ENCODE results near the gene HBB.
"Not testable (repeated sequence)": the region's sequence is repeated elsewhere in the genome, so short reads cannot be mapped to it uniquely, and the experiment has no call there.

The HBB gene

GRCh38 chr11:5254023-5254422, 27.2 kb upstream of the HBB start:
- H3K27ac ChIP-seq (ENCODE audit: low read depth, low read length): not testable (repeated sequence)

GRCh38 chr11:5253440-5253839, 26.6 kb upstream of the HBB start:
- H3K36me3 ChIP-seq (ENCODE audit: control insufficient read depth, insufficient read depth, low read length); H3K9ac ChIP-seq (ENCODE audit: low read length); H3K4me1 ChIP-seq (ENCODE audit: control insufficient read depth, insufficient read depth, low read length); H3K27ac ChIP-seq (ENCODE audit: low read depth, low read length); H3K4me3 ChIP-seq (ENCODE audit: low read length); H3K27me3 ChIP-seq (ENCODE audit: control insufficient read depth, insufficient read depth, low read length): not testable (repeated sequence)

More at GRCh38 chr11:5254023-5254422, 27.2 kb upstream of the HBB start:
- H3K4me3 ChIP-seq (ENCODE audit: low read length); H3K9ac ChIP-seq (ENCODE audit: low read length); H3K36me3 ChIP-seq (ENCODE audit: control insufficient read depth, insufficient read depth, low read length); H3K27me3 ChIP-seq (ENCODE audit: control insufficient read depth, insufficient read depth, low read length); H3K4me1 ChIP-seq (ENCODE audit: control insufficient read depth, insufficient read depth, low read length): not testable (repeated sequence)

GRCh38 chr11:5252919-5253265, 26.0 kb upstream of the HBB start:
- Histone ChIP-seq H3K27me3 (ENCODE audit: control insufficient read depth, insufficient read depth, low read length) (no peaks in the 10 kb centered on the region), H3K4me1 (ENCODE audit: control insufficient read depth, insufficient read depth, low read length) (no peaks in the 10 kb centered on the region), H3K27ac (ENCODE audit: low read depth, low read length) (no peak overlapping the region), H3K36me3 (ENCODE audit: control insufficient read depth, insufficient read depth, low read length) (no peaks in the 10 kb centered on the region), H3K9ac (ENCODE audit: low read length) (no peak overlapping the region), H3K4me3 (ENCODE audit: low read length) (no peak overlapping the region)

GRCh38 chr11:5252192-5252918, 25.5 kb upstream of the HBB start:
- Histone ChIP-seq H3K36me3 (ENCODE audit: control insufficient read depth, insufficient read depth, low read length) (no peaks in the 10 kb centered on the region), H3K9ac (ENCODE audit: low read length) (no peak overlapping the region), H3K27ac (ENCODE audit: low read depth, low read length) (no peak overlapping the region), H3K4me3 (ENCODE audit: low read length) (no peak overlapping the region), H3K27me3 (ENCODE audit: control insufficient read depth, insufficient read depth, low read length) (no peaks in the 10 kb centered on the region), H3K4me1 (ENCODE audit: control insufficient read depth, insufficient read depth, low read length) (no peaks in the 10 kb centered on the region)

- Histone ChIP-seq H3K9ac (ENCODE audit: low read length) (no peak overlapping the region), H3K36me3 (ENCODE audit: control insufficient read depth, insufficient read depth, low read length) (no peaks in the 10 kb centered on the region), H3K27ac (ENCODE audit: low read depth, low read length) (no peak overlapping the region), H3K4me3 (ENCODE audit: low read length) (no peak overlapping the region), H3K27me3 (ENCODE audit: control insufficient read depth, insufficient read depth, low read length) (no peaks in the 10 kb centered on the region), H3K4me1 (ENCODE audit: control insufficient read depth, insufficient read depth, low read length) (no peaks in the 10 kb centered on the region)
Measured at GRCh38 chr11:5251746-5252145, 24.9 kb upstream of the HBB start.

GRCh38 chr11:5250543-5251204, 23.8 kb upstream of the HBB start:
- Histone ChIP-seq H3K36me3 (ENCODE audit: control insufficient read depth, insufficient read depth, low read length) (no peaks in the 10 kb centered on the region), H3K27me3 (ENCODE audit: control insufficient read depth, insufficient read depth, low read length) (no peaks in the 10 kb centered on the region), H3K9ac (ENCODE audit: low read length) (no peak overlapping the region), H3K4me3 (ENCODE audit: low read length) (no peak overlapping the region), H3K27ac (ENCODE audit: low read depth, low read length) (no peak overlapping the region), H3K4me1 (ENCODE audit: control insufficient read depth, insufficient read depth, low read length) (no peaks in the 10 kb centered on the region)

- H3K27me3 ChIP-seq (ENCODE audit: control insufficient read depth, insufficient read depth, low read length); H3K36me3 ChIP-seq (ENCODE audit: control insufficient read depth, insufficient read depth, low read length); H3K9ac ChIP-seq (ENCODE audit: low read length); H3K27ac ChIP-seq (ENCODE audit: low read depth, low read length); H3K4me3 ChIP-seq (ENCODE audit: low read length); H3K4me1 ChIP-seq (ENCODE audit: control insufficient read depth, insufficient read depth, low read length): not testable (repeated sequence)
Measured at GRCh38 chr11:5249807-5250396, 23.0 kb upstream of the HBB start, which contains the start of gene HBG1. Gene HBG1, minus strand, starts transcription at chr11:5249857. Its CDS starts 53 bp downstream, at chr11:5249804.

DNA sequence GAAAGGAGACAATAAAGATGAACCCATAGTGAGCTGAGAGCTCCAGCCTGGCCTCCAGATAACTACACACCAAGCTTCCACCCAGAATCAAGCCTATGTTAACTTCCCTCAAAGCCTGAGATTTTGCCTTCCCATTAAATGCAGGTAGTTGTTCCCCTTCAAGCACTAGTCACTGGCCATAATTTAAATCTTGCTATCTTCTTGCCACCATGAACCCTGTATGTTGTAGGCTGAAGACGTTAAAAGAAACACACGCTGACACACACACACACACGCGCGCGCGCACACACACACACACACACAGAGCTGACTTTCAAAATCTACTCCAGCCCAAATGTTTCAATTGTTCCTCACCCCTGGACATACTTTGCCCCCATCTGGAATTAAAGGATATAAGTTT, 21.6 kb upstream of the HBB start:
- not testable (repeated sequence) for H3K9ac ChIP-seq (ENCODE audit: low read length); H3K27me3 ChIP-seq (ENCODE audit: control insufficient read depth, insufficient read depth, low read length); H3K27ac ChIP-seq (ENCODE audit: low read depth, low read length); H3K4me1 ChIP-seq (ENCODE audit: control insufficient read depth, insufficient read depth, low read length); H3K4me3 ChIP-seq (ENCODE audit: low read length); H3K36me3 ChIP-seq (ENCODE audit: control insufficient read depth, insufficient read depth, low read length)

GRCh38 chr11:5247472-5248192, 20.8 kb upstream of the HBB start:
- H3K4me3 ChIP-seq (ENCODE audit: low read length): no peak overlapping the region
- H3K9ac ChIP-seq (ENCODE audit: low read length): no peak overlapping the region
- H3K27me3 ChIP-seq (ENCODE audit: control insufficient read depth, insufficient read depth, low read length): no peaks in the 10 kb centered on the region
- no peak overlapping the region for H3K27ac ChIP-seq (ENCODE audit: low read depth, low read length)
- no peaks in the 10 kb centered on the region for H3K36me3 ChIP-seq (ENCODE audit: control insufficient read depth, insufficient read depth, low read length)
- no peaks in the 10 kb centered on the region for H3K4me1 ChIP-seq (ENCODE audit: control insufficient read depth, insufficient read depth, low read length)

GRCh38 chr11:5246772-5247471, 20.1 kb upstream of the HBB start:
- no peak overlapping the region for H3K27ac ChIP-seq (ENCODE audit: low read depth, low read length)
- no peak overlapping the region for H3K9ac ChIP-seq (ENCODE audit: low read length)
- H3K27me3 ChIP-seq (ENCODE audit: control insufficient read depth, insufficient read depth, low read length): no peaks in the 10 kb centered on the region
- H3K36me3 ChIP-seq (ENCODE audit: control insufficient read depth, insufficient read depth, low read length): no peaks in the 10 kb centered on the region
- no peaks in the 10 kb centered on the region for H3K4me1 ChIP-seq (ENCODE audit: control insufficient read depth, insufficient read depth, low read length)
- H3K4me3 ChIP-seq (ENCODE audit: low read length): no peak overlapping the region

DNA sequence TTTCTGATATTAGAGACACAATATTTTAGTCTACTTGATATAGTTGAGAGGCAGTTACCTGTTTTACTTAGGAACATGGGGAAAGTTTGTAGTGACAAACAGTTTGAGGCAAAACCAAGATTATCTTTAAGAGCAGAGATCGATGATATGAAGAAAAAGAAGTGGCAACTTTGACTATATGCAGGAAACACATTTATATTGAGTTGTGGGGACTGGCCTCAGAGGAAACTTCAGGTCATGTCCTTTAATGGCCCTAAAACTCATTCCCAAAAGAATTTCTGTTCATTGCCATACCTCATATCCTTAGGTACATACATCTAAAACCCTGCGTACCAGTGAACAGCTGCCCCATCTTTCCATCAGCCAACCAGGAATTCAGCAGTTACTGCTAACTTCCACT, 18.3 kb upstream of the HBB start:
- H3K4me1 ChIP-seq (ENCODE audit: control insufficient read depth, insufficient read depth, low read length): no peaks in the 10 kb centered on the region
- no peak overlapping the region for H3K27ac ChIP-seq (ENCODE audit: low read depth, low read length)
- H3K27me3 ChIP-seq (ENCODE audit: control insufficient read depth, insufficient read depth, low read length): no peaks in the 10 kb centered on the region
- no peak overlapping the region for H3K9ac ChIP-seq (ENCODE audit: low read length)
- H3K4me3 ChIP-seq (ENCODE audit: low read length): no peak overlapping the region
- no peaks in the 10 kb centered on the region for H3K36me3 ChIP-seq (ENCODE audit: control insufficient read depth, insufficient read depth, low read length)

- H3K36me3 ChIP-seq (ENCODE audit: control insufficient read depth, insufficient read depth, low read length): no peaks in the 10 kb centered on the region
- no peak overlapping the region for H3K4me3 ChIP-seq (ENCODE audit: low read length)
- no peaks in the 10 kb centered on the region for H3K4me1 ChIP-seq (ENCODE audit: control insufficient read depth, insufficient read depth, low read length)
- H3K9ac ChIP-seq (ENCODE audit: low read length): no peak overlapping the region
- no peak overlapping the region for H3K27ac ChIP-seq (ENCODE audit: low read depth, low read length)
- no peaks in the 10 kb centered on the region for H3K27me3 ChIP-seq (ENCODE audit: control insufficient read depth, insufficient read depth, low read length)
Measured at GRCh38 chr11:5243816-5244180, 16.9 kb upstream of the HBB start.

Data from rectal smooth muscle tissue (tissue), 1 donor.